HL-60/S4 treated with retinoic acid at 250 ng/mL for 4 days and 3 days (cell line): ENCODE data around the gene TMEM106A.
"Not testable (repeated sequence)": the region's sequence is repeated elsewhere in the genome, so short reads cannot be mapped to it uniquely, and the experiment has no call there.

Source experiments
- in situ Hi-C: fragments of 300-500 bp; cut with MboI; formaldehyde crosslinking; loops from 2 replicates; pipeline ENCODE4 v1.7.0; 2022; ENCODE audit warnings: low sequenced_read_pairs

TMEM106A gene

DNA sequence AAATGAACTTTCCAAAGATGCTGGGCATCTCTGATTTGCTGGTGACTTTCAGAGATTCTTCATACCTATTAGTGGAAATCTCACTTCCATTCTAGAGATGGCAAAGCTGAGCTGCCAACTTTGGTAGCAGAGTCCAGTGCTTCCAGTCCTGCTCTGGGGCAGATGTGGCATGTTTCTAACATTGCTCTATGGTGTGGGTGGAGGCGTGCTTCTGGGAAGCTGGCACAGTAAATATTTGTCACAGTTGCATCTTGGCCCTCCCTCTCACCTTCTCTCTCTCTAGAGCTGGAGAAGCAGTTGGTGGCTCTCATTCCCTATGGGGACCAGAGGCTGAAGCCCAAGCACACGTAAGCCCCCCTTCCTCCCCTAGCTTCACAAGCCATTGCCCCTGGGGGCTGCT, 1.9 kb downstream of the TMEM106A start:
- in situ Hi-C loops, result loop anchor here (25.0 kb wide), 1 partner anchor 99 kb away; no protein-coding TSS in a partner anchor

- in situ Hi-C loops, result loop anchor here (25.0 kb wide), 1 partner anchor 97 kb away; no protein-coding TSS in a partner anchor
Measured at GRCh38 chr17:43215341-43215740, 3.7 kb downstream of the TMEM106A start.

- in situ Hi-C loops, result loop anchor here (25.0 kb wide), 1 partner anchor 96 kb away; no protein-coding TSS in a partner anchor
Measured at GRCh38 chr17:43216369-43216761, 4.7 kb downstream of the TMEM106A start.

DNA sequence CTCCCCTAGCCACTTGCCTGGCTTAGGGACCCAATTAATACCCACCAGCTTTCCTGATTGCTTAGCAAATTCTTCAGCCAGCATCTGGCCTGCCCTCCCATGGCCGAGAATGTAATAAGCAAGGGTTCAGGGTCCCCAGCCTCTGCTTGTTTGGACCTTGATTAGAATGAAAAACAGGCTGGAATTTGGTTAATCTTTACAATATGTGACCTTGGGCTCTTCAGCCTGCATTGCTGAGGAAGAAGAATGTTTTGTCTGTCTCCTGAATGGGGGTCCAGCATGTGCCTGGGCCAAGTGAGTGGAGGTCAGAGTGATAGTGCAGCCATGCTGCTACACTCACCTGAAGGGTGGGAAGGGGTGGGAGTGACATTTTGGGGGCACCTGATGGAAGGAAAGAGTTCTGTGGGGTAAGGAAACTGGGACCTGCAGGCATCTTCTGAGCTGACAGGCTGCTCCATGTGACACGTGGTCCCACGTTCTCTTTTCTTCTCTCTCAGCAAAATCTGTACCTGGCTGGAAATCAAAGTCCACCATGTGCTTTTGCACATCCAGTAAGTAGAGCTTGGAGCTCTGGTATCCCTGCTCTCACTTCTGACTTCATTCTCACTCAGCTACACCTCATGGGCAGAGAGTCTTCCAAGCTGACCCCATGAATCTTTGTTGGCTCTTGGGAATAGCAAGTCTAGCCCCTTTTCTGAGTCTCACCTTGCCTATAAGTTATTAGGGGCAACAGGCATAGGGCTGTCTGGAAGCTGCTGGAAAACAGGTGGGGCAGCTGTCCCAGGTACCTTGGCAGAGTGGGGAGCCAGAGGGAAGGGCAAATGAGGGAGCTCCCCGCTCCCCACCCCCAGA, 5.3 kb downstream of the TMEM106A start:
- in situ Hi-C loops, result loop anchor here (25.0 kb wide), 1 partner anchor 95 kb away; no protein-coding TSS in a partner anchor

- in situ Hi-C loops, result loop anchor here (25.0 kb wide), 1 partner anchor 95 kb away; no protein-coding TSS in a partner anchor
Measured at GRCh38 chr17:43217614-43218087, 6.0 kb downstream of the TMEM106A start.

DNA sequence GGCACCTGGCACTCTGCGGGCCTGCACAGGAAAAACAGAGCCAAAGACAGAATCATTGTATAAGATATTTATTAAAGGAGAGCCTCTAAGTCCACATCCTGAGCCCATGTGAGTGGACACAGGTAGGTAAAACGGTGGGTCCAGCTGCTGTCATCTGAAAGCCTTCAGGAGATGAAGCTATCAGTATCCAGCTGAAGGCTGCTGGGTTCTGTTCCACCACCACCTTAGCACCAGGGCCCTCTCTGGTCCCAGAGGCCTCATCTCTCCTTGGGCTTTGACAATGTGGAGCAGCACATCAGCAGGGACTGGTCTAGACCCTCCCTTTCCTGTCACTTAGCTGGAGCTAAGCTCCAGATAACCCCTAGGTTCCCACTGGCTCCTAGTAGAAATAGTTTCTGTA, 7.3 kb downstream of the TMEM106A start:
- in situ Hi-C loops, result loop anchor here (25.0 kb wide), 1 partner anchor 93 kb away; no protein-coding TSS in a partner anchor

- in situ Hi-C loops, result loop anchor here (25.0 kb wide), 1 partner anchor 92 kb away; no protein-coding TSS in a partner anchor
Measured at GRCh38 chr17:43219746-43220380, 8.2 kb downstream of the TMEM106A start.

DNA sequence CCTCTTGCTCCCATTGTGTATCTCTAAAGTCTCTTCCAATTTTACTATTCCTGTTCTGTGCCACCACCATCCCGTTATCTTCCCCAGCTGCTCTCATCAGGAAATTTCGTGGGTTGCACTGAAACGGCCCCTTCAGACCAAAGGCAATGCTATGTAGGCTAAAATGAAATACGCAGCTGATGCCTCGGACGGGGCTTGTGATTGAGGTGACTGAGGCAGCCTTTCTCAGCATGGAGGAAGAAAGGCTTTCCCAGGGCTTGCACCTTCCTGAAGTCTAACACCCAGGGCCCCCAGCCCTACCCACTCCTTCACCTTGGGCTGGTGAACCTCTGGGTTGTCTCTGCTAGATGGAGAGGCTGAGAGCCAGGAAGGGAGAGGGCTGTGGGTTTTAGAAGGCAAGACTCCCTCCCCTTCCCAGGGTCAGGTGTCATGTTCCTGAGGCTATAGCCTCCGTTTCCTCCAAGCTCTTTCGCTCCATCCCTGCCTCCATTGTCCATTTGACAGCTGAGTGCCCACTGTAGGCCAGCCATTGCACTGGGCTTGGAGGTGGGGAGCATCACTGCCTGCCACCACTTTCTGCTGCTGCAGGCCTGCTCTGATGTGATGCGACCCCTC, 8.9 kb downstream of the TMEM106A start:
- in situ Hi-C loops, result loop anchor here (25.0 kb wide), 1 partner anchor 92 kb away; no protein-coding TSS in a partner anchor

GRCh38 chr17:43224146-43224705, 12.6 kb downstream of the TMEM106A start:
- in situ Hi-C loops, result loop anchor here (25.0 kb wide), 1 partner anchor 88 kb away; no protein-coding TSS in a partner anchor

- in situ Hi-C loops, result no loop called here
Measured at GRCh38 chr17:43226393-43226792, 14.7 kb downstream of the TMEM106A start.

- in situ Hi-C loops, result not testable (repeated sequence)
Measured at GRCh38 chr17:43228020-43228782, 16.5 kb downstream of the TMEM106A start, which contains the start of gene CCDC200. CCDC200 (minus strand) TSS chr17:43228623; CDS start chr17:43228554, 69 bp downstream.

DNA sequence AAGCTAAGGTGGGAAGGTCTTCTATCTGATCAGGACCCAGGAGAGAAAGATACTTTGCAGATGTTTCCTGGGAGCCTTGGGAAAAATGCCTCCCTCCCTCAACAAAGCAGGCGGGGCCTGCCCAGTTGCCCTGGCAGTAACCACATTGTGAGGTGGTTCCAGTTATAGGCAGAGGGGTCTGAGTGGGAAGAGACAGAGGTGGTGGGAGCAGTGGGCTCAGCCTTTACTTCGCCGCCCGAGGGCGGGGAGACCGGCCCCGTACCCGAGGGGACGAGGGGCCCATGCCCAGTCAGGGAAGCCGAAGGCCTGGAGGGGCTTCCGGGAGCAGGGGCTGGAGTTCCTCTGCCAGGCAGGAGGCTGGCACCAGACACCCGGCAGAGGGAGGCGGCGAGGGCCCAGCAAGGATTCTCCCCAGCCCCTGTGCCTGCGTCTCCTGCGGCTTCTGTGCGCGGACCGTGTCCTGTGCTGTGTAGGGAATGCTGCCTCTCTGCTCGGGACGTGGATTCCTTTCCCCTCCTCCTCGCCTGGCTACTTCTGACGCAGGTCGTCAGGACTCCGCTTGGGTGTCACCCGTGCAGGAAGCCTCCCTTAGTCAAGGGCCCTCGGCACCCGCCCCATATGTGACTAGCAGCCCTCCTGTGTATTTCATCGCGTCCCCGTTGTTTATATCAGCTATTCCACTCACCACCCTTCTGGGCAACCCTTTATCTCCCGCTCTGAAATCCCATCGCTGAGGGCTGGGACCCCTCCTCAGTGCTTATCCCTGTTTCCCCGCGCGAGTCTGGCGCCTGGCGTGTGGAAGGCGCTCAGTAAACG, 19.7 kb downstream of the TMEM106A start:
- in situ Hi-C loops, result not testable (repeated sequence)

DNA sequence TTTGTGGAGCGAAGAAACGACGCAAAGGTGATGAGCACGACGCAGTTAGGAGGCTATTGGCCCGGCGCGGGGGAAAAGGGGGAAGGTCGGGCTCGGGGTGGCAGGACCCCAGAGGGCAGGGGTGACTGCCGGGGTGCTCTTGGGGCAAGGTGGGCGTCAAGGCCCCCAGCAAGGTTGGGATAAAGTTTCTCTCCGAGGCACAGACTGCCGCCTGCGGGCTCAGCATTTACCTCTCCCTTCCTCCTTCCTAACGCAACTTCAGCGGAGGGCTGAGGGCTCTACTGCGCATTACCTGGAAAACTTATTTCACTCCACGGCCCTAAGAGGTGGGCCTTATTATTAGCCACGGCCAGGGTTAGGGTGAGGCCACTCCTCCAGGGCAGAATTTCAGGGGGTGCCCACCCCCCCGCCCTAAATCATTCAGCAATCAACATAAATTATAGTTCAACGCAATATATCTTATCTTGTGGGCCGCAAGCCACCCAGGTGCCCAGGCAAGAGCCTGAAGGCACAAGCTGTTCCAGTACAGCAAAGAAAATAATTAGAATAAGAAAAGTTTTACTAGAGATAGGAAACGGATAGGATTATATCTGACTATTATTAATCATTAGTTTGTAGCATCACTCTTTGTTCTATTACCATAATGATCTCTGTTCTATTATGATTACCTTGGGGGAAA, 20.5 kb downstream of the TMEM106A start:
- in situ Hi-C loops, result not testable (repeated sequence)

DNA sequence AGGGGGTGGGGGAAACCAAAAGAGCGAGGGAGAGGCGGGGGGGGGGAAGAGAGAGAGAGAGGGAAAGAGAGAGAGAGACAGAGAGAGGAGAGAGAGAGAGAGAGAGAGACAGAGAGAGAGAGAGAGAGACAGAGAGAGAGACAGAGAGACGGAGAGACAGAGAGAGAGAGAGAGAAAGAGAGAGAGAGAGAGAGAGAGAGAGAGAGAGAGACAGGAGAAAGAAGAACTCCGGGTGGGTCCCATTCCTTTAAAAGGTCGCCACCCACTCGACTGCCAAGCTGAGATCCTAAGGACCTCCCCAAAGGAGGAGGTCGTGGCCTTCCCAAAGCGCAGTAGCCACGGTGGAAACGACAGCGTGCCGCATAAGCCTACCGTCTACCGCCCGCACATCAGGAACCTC, 21.6 kb downstream of the TMEM106A start:
- in situ Hi-C loops, result not testable (repeated sequence)

DNA sequence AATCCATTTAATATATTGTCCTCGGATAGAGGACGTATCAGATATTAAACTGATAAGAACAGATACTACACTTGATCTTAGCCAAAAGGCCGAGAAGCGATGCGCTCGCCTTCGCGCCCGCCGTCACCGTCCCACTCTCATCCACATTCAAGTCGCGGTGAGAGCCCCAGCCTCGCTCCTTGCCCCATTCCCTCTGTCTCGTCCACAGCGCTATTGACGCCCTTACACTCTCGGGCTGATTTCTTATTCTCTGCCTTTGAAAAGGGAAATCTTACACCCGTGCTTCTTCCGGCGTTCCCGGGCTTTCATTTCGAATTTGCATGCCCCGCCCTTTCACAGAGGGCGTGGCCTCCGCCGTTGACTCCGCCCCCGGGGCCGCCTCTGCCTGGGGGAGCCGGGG, 22.2 kb downstream of the TMEM106A start, which contains the start of gene RNU2-1:
Gene RNU2-1, minus strand, starts transcription at position 101 of the 400 bp plus-strand sequence.
- in situ Hi-C loops, result not testable (repeated sequence)

DNA sequence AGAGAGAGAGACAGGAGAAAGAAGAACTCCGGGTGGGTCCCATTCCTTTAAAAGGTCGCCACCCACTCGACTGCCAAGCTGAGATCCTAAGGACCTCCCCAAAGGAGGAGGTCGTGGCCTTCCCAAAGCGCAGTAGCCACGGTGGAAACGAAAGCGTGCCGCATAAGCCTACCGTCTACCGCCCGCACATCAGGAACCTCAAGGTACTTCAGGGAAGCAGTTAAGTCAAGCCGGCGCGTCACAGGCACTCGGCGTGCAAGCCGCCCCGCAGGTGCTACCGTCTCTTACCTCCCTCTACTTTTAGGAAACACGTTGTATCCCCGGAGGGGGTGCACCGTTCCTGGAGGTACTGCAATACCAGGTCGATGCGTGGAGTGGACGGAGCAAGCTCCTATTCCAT, 27.9 kb downstream of the TMEM106A start:
- in situ Hi-C loops, result not testable (repeated sequence)

DNA sequence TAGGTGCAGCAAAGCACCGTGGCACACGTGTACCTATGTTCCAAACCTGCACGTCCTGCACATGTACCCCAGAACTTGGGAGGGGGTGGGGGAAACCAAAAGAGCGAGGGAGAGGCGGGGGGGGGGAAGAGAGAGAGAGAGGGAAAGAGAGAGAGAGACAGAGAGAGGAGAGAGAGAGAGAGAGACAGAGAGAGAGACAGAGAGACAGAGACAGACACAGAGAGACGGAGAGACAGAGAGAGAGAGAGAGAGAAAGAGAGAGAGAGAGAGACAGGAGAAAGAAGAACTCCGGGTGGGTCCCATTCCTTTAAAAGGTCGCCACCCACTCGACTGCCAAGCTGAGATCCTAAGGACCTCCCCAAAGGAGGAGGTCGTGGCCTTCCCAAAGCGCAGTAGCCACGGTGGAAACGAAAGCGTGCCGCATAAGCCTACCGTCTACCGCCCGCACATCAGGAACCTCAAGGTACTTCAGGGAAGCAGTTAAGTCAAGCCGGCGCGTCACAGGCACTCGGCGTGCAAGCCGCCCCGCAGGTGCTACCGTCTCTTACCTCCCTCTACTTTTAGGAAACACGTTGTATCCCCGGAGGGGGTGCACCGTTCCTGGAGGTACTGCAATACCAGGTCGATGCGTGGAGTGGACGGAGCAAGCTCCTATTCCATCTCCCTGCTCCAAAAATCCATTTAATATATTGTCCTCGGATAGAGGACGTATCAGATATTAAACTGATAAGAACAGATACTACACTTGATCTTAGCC, 29.1 kb downstream of the TMEM106A start:
- in situ Hi-C loops, result not testable (repeated sequence)

DNA sequence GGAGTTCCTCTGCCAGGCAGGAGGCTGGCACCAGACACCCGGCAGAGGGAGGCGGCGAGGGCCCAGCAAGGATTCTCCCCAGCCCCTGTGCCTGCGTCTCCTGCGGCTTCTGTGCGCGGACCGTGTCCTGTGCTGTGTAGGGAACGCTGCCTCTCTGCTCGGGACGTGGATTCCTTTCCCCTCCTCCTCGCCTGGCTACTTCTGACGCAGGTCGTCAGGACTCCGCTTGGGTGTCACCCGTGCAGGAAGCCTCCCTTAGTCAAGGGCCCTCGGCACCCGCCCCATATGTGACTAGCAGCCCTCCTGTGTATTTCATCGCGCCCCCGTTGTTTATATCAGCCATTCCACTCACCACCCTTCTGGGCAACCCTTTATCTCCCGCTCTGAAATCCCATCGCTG, 34.8 kb downstream of the TMEM106A start:
- in situ Hi-C loops, result not testable (repeated sequence)
